ENCODE data around the gene RADIL.

GRCh38 chr7:4818000-4818794 is 65.3 kb downstream of the RADIL start:
- no peak for TF ChIP-seq CTCF (IDR thresholded peaks at IDR 0.05)
- TF ChIP-seq EZH2 (IDR thresholded peaks at IDR 0.05; ENCODE audit: borderline replicate concordance, insufficient read depth, low read depth, low read length, poor library complexity, severe bottlenecking): no peak
